ENCODE results near the gene CDC14C.

The CDC14C gene

GRCh38 chr7:48924433-48924832 lies at the start of gene CDC14C:
CDC14C (plus strand) TSS chr7:48924547; CDS start chr7:48924673, 126 bp downstream.
- TF ChIP-seq GATA2 (IDR thresholded peaks at IDR 0.05; ENCODE audit: low read depth, low read length) (no peak), GATA3 (IDR thresholded peaks at IDR 0.05; ENCODE audit: low read depth, low read length) (no peak)

- TF ChIP-seq GATA2 (IDR thresholded peaks at IDR 0.05; ENCODE audit: low read depth, low read length) (no peak), GATA3 (IDR thresholded peaks at IDR 0.05; ENCODE audit: low read depth, low read length) (no peak)
Observed at GRCh38 chr7:48875045-48875916, 49.1 kb upstream of the CDC14C start.

GRCh38 chr7:48876087-48876486 lies 48.3 kb upstream of the CDC14C start:
- TF ChIP-seq GATA3 (IDR thresholded peaks at IDR 0.05; ENCODE audit: low read depth, low read length) (no peak), GATA2 (IDR thresholded peaks at IDR 0.05; ENCODE audit: low read depth, low read length) (no peak)

GRCh38 chr7:48880851-48881250 lies 43.5 kb upstream of the CDC14C start:
- no peak for TF ChIP-seq GATA2 (IDR thresholded peaks at IDR 0.05; ENCODE audit: low read depth, low read length)
- TF ChIP-seq GATA3 (IDR thresholded peaks at IDR 0.05; ENCODE audit: low read depth, low read length) = no peak

- no peak for TF ChIP-seq GATA2 (IDR thresholded peaks at IDR 0.05; ENCODE audit: low read depth, low read length)
- TF ChIP-seq GATA3 (IDR thresholded peaks at IDR 0.05; ENCODE audit: low read depth, low read length) = no peak
Observed at GRCh38 chr7:48887500-48887899, 36.8 kb upstream of the CDC14C start.

- no peak for TF ChIP-seq GATA3 (IDR thresholded peaks at IDR 0.05; ENCODE audit: low read depth, low read length)
- no peak for TF ChIP-seq GATA2 (IDR thresholded peaks at IDR 0.05; ENCODE audit: low read depth, low read length)
Observed at GRCh38 chr7:48894574-48894973, 29.8 kb upstream of the CDC14C start.

- TF ChIP-seq GATA2 (IDR thresholded peaks at IDR 0.05; ENCODE audit: low read depth, low read length) (no peak), GATA3 (IDR thresholded peaks at IDR 0.05; ENCODE audit: low read depth, low read length) (no peak)
Observed at GRCh38 chr7:48899932-48900331, 24.4 kb upstream of the CDC14C start.

- no peak for TF ChIP-seq GATA2 (IDR thresholded peaks at IDR 0.05; ENCODE audit: low read depth, low read length)
- no peak for TF ChIP-seq GATA3 (IDR thresholded peaks at IDR 0.05; ENCODE audit: low read depth, low read length)
Observed at GRCh38 chr7:48901966-48902365, 22.4 kb upstream of the CDC14C start.

- TF ChIP-seq GATA3 (IDR thresholded peaks at IDR 0.05; ENCODE audit: low read depth, low read length) = no peak
- TF ChIP-seq GATA2 (IDR thresholded peaks at IDR 0.05; ENCODE audit: low read depth, low read length) = no peak
Observed at GRCh38 chr7:48904975-48905374, 19.4 kb upstream of the CDC14C start.

- TF ChIP-seq GATA2 (IDR thresholded peaks at IDR 0.05; ENCODE audit: low read depth, low read length) = no peak
- TF ChIP-seq GATA3 (IDR thresholded peaks at IDR 0.05; ENCODE audit: low read depth, low read length) = no peak
Observed at GRCh38 chr7:48931481-48931880, 7.1 kb downstream of the CDC14C start.

- TF ChIP-seq GATA2 (IDR thresholded peaks at IDR 0.05; ENCODE audit: low read depth, low read length) (no peak), GATA3 (IDR thresholded peaks at IDR 0.05; ENCODE audit: low read depth, low read length) (no peak)
Observed at GRCh38 chr7:48932126-48932910, 8.0 kb downstream of the CDC14C start.

- TF ChIP-seq GATA3 (IDR thresholded peaks at IDR 0.05; ENCODE audit: low read depth, low read length) (no peak), GATA2 (IDR thresholded peaks at IDR 0.05; ENCODE audit: low read depth, low read length) (no peak)
Observed at GRCh38 chr7:48933549-48934085, 9.3 kb downstream of the CDC14C start.

- no peak for TF ChIP-seq GATA2 (IDR thresholded peaks at IDR 0.05; ENCODE audit: low read depth, low read length)
- no peak for TF ChIP-seq GATA3 (IDR thresholded peaks at IDR 0.05; ENCODE audit: low read depth, low read length)
Observed at GRCh38 chr7:48938539-48939295, 14.4 kb downstream of the CDC14C start.
